Neural cell (in vitro differentiated cells): ENCODE data around the gene PGM3. TPM values are rescaled to one million over a fixed set of nuclear protein-coding genes. Genes with fewer than 3 reads are reported as not detected.
A peak's percentile ranks its signal among the peaks of the same experiment; 100 is the strongest.
"Not testable (repeated sequence)": the region's sequence is repeated elsewhere in the genome, so short reads cannot be mapped to it uniquely, and the experiment has no call there.

Experiments
- H2AFZ ChIP-seq: fragments of 200-600, 300-800 bp; sonication (generic), shearing (Covaris generic); 2 replicates; pipeline ENCODE4 v1.6.0; 2014; ENCODE audit warnings: low read depth, mild to moderate bottlenecking, antibody characterized with exemption, low read length, moderate library complexity
- H3F3A ChIP-seq: fragments of 200-600 bp; shearing (Covaris generic); 2 replicates; pipeline ENCODE4 v1.6.1; 2016; ENCODE audit warnings: mild to moderate bottlenecking, moderate library complexity, mixed read lengths, antibody characterized with exemption, low read length; ENCODE audit not compliant: insufficient read depth, poor library complexity, severe bottlenecking
- H3K27ac ChIP-seq: fragments of 200-600, 300-800 bp; sonication (generic), shearing (Covaris generic); 2 replicates; pipeline ENCODE4 v1.5.1; 2014; ENCODE audit warnings: mild to moderate bottlenecking, low read length, moderate library complexity
- H3K27me3 ChIP-seq: fragments of 300-800, 200-600 bp; sonication (generic), shearing (Covaris generic); 2 replicates; pipeline ENCODE4 v1.6.0; 2014; ENCODE audit warnings: mild to moderate bottlenecking, low read depth, low read length, moderate library complexity; ENCODE audit not compliant: insufficient read depth
- H3K36me3 ChIP-seq: fragments of 300-800, 200-600 bp; sonication (generic), shearing (Covaris generic); 2 replicates; pipeline ENCODE4 v1.5.1; 2014; ENCODE audit warnings: mild to moderate bottlenecking, antibody characterized with exemption, low read length, moderate library complexity; ENCODE audit not compliant: insufficient read depth
- H3K4me2 ChIP-seq: fragments of 300-800, 200-600 bp; sonication (generic), shearing (Covaris generic); 2 replicates; pipeline ENCODE4 v1.6.0; 2014; ENCODE audit warnings: mild to moderate bottlenecking, low read length
- H3K4me3 ChIP-seq: fragments of 300-800, 200-600 bp; sonication (generic), shearing (Covaris generic); 2 replicates; pipeline ENCODE4 v1.5.1; 2014; ENCODE audit warnings: mild to moderate bottlenecking, low read length, moderate library complexity
- H3K79me2 ChIP-seq: fragments of 200-600 bp; shearing (Covaris generic); replicated peaks from 2 replicates; pipeline ENCODE4 v1.6.0; 2014; ENCODE audit warnings: mild to moderate bottlenecking, low read length, moderate library complexity; ENCODE audit not compliant: insufficient read depth
- H3K9ac ChIP-seq: fragments of 300-800, 200-600 bp; sonication (generic), shearing (Covaris generic); 2 replicates; pipeline ENCODE4 v1.6.1; 2016; ENCODE audit warnings: mild to moderate bottlenecking, low read length, mixed read lengths
- H3K9me2 ChIP-seq: fragments of 200-600 bp; shearing (Covaris generic); 2 replicates; pipeline ENCODE4 v1.6.1; 2016; ENCODE audit warnings: mild to moderate bottlenecking, low read length, mixed read lengths; ENCODE audit not compliant: insufficient read depth
- H3K9me3 ChIP-seq: fragments of 200-600, 300-800 bp; sonication (generic), shearing (Covaris generic); 2 replicates; pipeline ENCODE4 v1.6.1; 2016; ENCODE audit warnings: mild to moderate bottlenecking, mixed run types, low read length, moderate library complexity, mixed read lengths
- H4K20me1 ChIP-seq: fragments of 200-600 bp; shearing (Covaris generic); 2 replicates; pipeline ENCODE4 v1.6.1; 2016; ENCODE audit warnings: mild to moderate bottlenecking, mixed run types; ENCODE audit not compliant: insufficient read depth
- EP300 ChIP-seq: fragments of 450-650 bp; conservative IDR thresholded peaks from 2 replicates; pipeline ENCODE4 v1.6.1; 2014; ENCODE audit warnings: antibody characterized with exemption, mild to moderate bottlenecking, moderate library complexity; ENCODE audit not compliant: poor library complexity, severe bottlenecking
- EZH2 ChIP-seq: fragments of 200-600, 300-800 bp; shearing (Covaris generic), sonication (generic); IDR thresholded peaks from 2 replicates; pipeline ENCODE4 v1.6.1; 2014; ENCODE audit warnings: antibody characterized with exemption, low read length, borderline replicate concordance, mild to moderate bottlenecking; ENCODE audit not compliant: insufficient read depth, poor library complexity, severe bottlenecking
- MXI1 ChIP-seq: fragments of 450-650 bp; conservative IDR thresholded peaks from 2 replicates; pipeline ENCODE4 v1.6.1; 2014; ENCODE audit warnings: antibody characterized with exemption, mild to moderate bottlenecking; ENCODE audit not compliant: poor library complexity, severe bottlenecking
- RAD21 ChIP-seq: fragments of 450-650 bp; conservative IDR thresholded peaks from 2 replicates; pipeline ENCODE4 v1.6.1; 2014; ENCODE audit warnings: antibody characterized with exemption, mild to moderate bottlenecking, moderate library complexity
- SMC3 ChIP-seq: fragments of 450-650 bp; conservative IDR thresholded peaks from 2 replicates; pipeline ENCODE4 v1.6.1; 2014; ENCODE audit warnings: antibody characterized with exemption, mild to moderate bottlenecking, moderate library complexity; ENCODE audit not compliant: poor library complexity
- polyA plus RNA-seq: library from polyadenylated mRNA; depleted of rRNA; stranded (reverse); fragments of >200 nt; gene quantifications from 2 replicates; pipeline ENCODE4 v1.2.3, GENCODE V29; 2014
- TF ChIP-seq, protein P1 (sequence below): IDR thresholded peaks from 2 replicates; pipeline ENCODE4 v1.6.1; 2012; ENCODE audit warnings: borderline replicate concordance

PGM3 gene
- polyA plus RNA-seq, 1 donor from 2014 or later: 198 TPM

DNA sequence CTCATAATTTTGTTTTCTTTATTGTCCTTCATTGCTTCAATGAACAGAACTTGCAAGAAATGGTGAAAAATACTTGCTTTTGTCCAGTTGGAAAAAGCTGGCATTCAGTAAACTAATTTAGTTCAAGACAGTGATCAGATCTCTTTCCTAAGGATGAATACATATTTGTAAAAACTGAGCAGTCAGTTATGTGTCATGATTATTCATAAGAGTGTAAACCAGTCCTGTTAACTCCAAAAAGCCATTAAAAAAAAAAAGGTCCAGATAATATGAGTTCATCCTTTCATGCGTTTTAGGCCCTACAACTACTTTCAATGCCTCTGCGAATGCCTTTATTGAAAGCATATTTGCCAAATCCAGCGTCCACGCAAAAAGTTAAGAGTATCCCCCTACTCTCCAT is 609 bp downstream of the PGM3 start:
- peaks cover 6% of the 10 kb centered on the region for H3K36me3 ChIP-seq
- H3K4me2 ChIP-seq: peak overlapping the region; percentile 56
- no peaks in the 10 kb centered on the region for H3F3A ChIP-seq
- no peaks in the 10 kb centered on the region for H3K9me3 ChIP-seq
- H3K27ac ChIP-seq: peak overlapping the region; percentile 54
- no peaks in the 10 kb centered on the region for H3K9me2 ChIP-seq
- H2AFZ ChIP-seq: peak overlapping the region; percentile 58
- H3K27me3 ChIP-seq: peaks cover 4% of the 10 kb centered on the region
- peak overlapping the region; percentile 92 for H3K4me3 ChIP-seq
- H3K9ac ChIP-seq: peak overlapping the region; percentile 73
- TF ChIP-seq RAD21 (no peak), EP300 (no peak), MXI1 (no peak)
- TF ChIP-seq, protein P1, sequence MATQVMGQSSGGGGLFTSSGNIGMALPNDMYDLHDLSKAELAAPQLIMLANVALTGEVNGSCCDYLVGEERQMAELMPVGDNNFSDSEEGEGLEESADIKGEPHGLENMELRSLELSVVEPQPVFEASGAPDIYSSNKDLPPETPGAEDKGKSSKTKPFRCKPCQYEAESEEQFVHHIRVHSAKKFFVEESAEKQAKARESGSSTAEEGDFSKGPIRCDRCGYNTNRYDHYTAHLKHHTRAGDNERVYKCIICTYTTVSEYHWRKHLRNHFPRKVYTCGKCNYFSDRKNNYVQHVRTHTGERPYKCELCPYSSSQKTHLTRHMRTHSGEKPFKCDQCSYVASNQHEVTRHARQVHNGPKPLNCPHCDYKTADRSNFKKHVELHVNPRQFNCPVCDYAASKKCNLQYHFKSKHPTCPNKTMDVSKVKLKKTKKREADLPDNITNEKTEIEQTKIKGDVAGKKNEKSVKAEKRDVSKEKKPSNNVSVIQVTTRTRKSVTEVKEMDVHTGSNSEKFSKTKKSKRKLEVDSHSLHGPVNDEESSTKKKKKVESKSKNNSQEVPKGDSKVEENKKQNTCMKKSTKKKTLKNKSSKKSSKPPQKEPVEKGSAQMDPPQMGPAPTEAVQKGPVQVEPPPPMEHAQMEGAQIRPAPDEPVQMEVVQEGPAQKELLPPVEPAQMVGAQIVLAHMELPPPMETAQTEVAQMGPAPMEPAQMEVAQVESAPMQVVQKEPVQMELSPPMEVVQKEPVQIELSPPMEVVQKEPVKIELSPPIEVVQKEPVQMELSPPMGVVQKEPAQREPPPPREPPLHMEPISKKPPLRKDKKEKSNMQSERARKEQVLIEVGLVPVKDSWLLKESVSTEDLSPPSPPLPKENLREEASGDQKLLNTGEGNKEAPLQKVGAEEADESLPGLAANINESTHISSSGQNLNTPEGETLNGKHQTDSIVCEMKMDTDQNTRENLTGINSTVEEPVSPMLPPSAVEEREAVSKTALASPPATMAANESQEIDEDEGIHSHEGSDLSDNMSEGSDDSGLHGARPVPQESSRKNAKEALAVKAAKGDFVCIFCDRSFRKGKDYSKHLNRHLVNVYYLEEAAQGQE: no peak
- H4K20me1 ChIP-seq: no peaks in the 10 kb centered on the region
- peaks cover 12% of the 10 kb centered on the region for H3K79me2 ChIP-seq

DNA sequence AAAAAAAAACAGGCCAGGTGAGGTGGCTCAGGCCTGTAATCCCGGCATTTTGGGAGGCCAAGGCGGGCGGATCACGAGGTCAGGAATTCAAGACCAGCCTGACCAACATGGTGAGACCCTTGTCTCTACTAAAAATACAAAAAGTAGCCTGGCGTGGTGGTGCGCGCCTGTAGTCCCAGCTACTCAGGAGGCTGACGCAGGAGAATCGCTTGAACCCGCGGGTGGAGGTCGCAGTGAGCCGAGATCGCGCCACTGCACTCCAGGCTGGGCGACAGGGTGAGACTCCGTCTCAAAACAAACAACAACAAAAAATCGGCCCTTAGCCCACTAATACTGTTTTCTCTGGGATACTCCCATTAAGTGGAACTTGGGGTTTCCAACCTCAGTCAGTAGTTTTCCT is 1.1 kb downstream of the PGM3 start:
- not testable (repeated sequence) for H2AFZ ChIP-seq, H3K9me3 ChIP-seq, H3K36me3 ChIP-seq, H4K20me1 ChIP-seq, H3K27me3 ChIP-seq, H3K9ac ChIP-seq, H3K27ac ChIP-seq, H3F3A ChIP-seq, H3K9me2 ChIP-seq
- Histone ChIP-seq H3K79me2 (peaks cover 12% of the 10 kb centered on the region), H3K4me2 (peak overlapping the region; percentile 56), H3K4me3 (peak overlapping the region; percentile 92)

DNA sequence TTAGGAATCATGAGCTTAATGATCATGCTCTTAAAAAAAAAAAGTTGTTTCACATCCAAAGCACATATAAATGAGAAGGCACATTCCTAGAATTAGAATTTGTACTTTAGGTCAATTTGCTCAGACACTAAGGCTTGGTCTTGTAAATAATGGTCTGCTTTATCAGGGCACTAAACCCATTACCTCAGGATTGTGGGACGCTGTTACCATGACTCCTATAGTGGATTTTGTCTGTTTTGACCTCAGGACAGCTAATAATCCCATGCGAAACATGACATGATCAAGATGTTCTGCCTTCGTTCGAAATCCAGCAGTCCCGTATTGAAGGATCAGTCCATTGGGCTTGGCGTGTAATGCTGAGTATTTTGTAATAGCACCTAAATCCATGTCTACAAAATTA is 2.4 kb downstream of the PGM3 start:
- Histone ChIP-seq H3K27me3 (peaks cover 4% of the 10 kb centered on the region), H2AFZ (no peak overlapping the region), H3F3A (no peaks in the 10 kb centered on the region), H4K20me1 (no peaks in the 10 kb centered on the region), H3K9me2 (no peaks in the 10 kb centered on the region), H3K36me3 (no peaks in the 10 kb centered on the region), H3K9ac (no peak overlapping the region), H3K9me3 (no peaks in the 10 kb centered on the region), H3K27ac (no peak overlapping the region), H3K4me3 (no peak overlapping the region), H3K4me2 (no peak overlapping the region), H3K79me2 (peaks cover 12% of the 10 kb centered on the region)
- no peak for TF ChIP-seq EZH2

DNA sequence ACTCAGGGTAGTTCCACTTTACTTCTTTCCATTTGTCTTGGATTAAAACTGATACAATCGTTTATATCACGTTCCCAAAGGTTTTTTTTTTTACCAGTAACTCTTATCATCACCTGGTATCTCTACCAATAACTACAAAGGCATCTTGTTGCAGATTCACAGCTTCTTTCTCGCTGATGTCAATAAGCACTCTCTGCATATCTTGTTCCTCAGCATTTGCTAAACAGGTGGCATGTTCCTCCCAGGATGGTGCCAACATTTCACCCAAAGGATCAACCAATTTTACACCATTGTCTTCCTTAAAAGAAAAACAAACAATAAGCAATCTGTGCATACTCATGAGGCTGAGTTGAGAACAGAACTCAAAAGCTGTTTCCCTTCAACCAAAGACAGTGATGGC is 4.6 kb downstream of the PGM3 start:
- TF ChIP-seq RAD21 (no peak), SMC3 (no peak), EP300 (no peak), MXI1 (no peak)
- TF ChIP-seq, protein P1: no peak
- no peak overlapping the region for H3K27ac ChIP-seq
- no peak overlapping the region for H3K4me3 ChIP-seq
- H3F3A ChIP-seq: no peaks in the 10 kb centered on the region
- no peak overlapping the region for H3K9ac ChIP-seq
- no peak overlapping the region for H3K4me2 ChIP-seq
- no peaks in the 10 kb centered on the region for H4K20me1 ChIP-seq
- no peaks in the 10 kb centered on the region for H3K36me3 ChIP-seq
- no peaks in the 10 kb centered on the region for H3K9me3 ChIP-seq
- H3K27me3 ChIP-seq: no peaks in the 10 kb centered on the region
- no peaks in the 10 kb centered on the region for H3K9me2 ChIP-seq
- H2AFZ ChIP-seq: no peak overlapping the region
- peaks cover 12% of the 10 kb centered on the region for H3K79me2 ChIP-seq
